Measurements from ENCODE around the gene NLGN2.

Gene NLGN2

DNA sequence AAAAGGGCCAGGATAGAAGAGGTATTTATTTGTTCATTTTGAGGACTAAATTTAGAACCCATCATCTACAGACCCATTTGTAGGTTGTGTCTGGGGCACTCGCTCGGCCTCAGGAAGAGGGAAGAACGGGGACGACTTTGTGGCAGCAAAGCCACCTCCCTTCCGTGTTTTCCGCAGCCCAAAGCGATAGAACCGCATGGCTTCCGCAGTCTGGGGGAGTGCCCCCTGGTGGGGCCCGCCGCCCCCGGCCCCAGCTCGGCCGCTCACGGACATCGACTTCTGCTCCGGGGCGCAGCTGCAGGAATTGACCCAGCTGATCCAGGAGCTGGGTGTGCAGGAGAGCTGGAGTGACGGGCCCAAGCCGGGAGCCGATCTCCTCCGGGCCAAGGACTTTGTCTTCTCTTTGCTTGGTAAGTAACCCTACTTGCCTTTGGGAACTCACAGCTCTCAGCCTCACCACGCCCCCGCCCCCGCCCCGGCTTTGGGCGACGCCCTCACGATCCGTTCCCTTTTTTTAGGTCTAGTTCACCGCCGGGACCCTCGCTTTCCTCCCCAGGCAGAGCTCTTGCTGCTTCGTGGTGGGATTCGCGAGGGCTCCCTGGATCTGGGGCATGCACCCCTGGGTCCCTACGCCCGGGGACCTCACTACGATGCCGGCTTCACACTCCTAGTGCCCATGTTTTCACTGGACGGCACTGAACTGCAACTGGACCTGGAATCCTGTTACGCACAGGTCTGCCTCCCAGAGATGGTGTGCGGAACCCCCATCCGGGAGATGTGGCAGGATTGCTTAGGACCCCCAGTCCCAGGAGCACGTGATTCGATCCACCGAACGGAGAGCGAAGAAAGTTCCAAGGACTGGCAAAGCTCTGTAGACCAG, 28.3 kb downstream of the NLGN2 start:
- in situ Hi-C loops (cut with HindIII; ENCODE audit: low sequenced_read_pairs), result no loop called here

DNA sequence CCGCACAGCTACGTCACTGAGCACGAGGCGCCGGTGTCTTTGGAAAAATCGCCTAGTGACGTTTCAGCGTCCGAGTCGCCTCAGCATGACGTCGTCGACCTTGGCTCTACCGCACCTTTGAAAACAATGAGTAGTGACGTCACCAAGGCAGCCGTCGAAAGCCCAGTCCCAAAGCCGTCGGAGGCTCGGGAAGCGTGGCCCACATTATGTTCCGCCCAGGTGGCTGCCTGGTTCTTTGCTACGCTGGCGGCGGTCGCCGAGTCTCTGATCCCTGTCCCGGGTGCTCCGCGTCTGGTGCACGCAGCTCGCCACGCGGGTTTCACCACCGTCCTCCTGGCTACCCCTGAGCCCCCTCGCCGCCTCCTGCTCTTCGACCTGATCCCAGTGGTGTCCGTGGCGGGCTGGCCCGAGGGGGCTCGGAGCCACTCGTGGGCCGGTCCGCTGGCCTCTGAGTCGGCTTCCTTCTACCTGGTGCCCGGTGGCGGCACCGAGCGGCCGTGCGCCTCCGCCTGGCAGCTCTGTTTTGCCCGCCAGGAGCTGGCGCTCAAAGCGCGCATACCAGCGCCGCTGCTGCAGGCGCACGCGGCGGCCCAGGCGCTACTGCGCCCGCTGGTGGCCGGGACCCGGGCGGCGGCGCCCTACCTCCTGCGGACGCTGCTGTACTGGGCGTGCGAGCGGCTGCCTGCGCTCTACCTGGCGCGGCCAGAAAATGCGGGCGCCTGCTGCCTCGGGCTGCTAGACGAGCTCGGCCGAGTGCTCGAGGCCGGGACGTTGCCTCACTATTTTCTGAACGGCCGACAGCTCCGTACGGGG, 29.1 kb downstream of the NLGN2 start:
- in situ Hi-C loops (cut with HindIII; ENCODE audit: low sequenced_read_pairs), result no loop called here

DNA sequence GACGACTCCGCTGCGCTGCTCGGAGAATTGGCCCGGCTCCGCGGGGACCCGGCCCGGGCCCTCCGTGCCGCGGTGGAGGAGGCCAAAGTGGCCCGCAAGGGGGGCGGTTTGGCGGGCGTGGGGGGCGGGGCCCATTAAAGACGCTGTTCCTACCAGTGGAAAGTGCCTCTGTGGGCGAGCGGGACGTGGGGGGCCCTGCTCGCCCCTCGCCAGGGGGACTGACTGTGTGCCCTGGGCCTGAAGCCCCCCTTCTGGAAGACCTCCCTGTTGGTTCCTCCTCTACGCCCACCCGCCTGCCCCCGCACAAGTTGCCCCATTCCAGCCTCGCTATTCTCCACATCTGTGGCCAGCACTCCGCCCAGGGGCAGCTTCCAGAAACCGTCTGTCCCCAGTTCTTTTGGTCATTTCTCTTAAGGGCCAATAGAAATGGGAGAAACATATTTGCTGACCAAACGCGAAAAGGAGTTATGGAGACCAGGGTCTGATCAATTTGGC, 29.8 kb downstream of the NLGN2 start:
- in situ Hi-C loops (cut with HindIII; ENCODE audit: low sequenced_read_pairs), result no loop called here

DNA sequence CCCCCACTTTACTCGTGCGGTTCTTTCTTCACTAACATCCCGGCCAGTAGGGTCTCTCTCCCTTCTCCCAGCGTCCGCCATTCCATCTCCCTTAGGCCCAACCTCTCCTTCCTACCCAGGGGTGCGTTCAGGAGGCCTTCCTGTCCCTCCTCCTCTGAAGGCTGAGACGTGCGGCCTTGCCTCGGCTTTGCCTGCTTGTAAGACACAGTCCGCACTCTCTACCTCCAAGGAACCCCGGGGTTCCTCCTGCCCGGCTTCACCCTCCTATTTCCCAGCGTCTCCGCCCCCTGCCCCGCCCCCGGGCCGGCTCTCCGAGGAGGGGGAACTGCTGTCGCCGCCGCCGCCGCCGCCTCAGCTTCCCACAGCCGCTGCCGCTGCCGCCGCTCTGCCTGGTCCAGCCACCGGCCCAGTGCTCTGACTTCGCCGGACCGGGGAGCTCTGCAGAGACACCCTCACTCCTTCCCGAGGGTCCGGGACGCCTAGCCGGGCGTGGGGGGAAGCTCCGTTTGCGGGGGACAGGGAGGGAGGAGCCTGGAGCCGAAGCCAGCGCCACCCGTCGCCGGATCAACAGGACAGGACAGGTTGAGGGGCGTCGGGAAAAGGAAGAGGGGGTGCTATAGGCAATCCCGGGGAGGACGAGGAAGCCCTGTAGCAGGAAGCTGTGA, 30.4 kb downstream of the NLGN2 start:
- in situ Hi-C loops (cut with HindIII; ENCODE audit: low sequenced_read_pairs), result no loop called here

DNA sequence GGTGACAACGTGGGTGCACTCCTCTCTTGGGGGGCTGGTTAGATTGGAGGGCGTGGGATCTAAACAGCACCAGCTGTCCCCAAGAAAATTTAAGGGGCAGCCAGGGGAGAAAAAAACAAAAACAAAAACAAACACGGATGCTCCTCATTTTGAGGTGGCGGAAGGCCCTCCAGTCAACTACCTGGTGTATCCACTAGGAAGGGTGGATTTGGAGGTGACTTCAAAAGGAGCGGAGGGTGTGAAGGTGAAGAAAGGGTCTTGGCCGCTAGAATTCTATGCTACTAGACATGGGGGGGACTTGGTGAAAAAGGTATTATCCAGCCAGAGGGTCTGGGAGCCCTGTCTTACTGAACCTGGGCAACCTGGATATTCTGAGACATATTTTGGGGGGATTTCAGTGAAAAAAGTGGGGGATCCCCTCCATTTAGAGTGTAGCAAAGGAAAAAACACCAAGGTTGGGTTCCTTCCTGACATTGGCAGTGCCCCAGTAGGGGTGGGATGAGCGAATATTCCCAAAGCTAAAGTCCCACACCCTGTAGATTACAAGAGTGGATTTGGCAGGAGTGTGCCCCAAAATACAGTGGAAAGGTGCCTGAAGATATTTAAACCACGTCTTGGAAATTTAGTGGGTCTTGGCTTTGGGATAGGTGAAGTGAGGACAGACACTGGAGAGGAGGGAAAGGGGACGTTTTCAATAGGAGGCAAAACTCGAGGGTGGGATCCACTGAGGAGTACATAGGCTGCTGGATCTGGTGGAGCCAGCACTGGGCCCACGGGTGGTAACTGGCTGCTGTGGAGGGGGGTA, 31.2 kb downstream of the NLGN2 start:
- in situ Hi-C loops (cut with HindIII; ENCODE audit: low sequenced_read_pairs), result no loop called here

DNA sequence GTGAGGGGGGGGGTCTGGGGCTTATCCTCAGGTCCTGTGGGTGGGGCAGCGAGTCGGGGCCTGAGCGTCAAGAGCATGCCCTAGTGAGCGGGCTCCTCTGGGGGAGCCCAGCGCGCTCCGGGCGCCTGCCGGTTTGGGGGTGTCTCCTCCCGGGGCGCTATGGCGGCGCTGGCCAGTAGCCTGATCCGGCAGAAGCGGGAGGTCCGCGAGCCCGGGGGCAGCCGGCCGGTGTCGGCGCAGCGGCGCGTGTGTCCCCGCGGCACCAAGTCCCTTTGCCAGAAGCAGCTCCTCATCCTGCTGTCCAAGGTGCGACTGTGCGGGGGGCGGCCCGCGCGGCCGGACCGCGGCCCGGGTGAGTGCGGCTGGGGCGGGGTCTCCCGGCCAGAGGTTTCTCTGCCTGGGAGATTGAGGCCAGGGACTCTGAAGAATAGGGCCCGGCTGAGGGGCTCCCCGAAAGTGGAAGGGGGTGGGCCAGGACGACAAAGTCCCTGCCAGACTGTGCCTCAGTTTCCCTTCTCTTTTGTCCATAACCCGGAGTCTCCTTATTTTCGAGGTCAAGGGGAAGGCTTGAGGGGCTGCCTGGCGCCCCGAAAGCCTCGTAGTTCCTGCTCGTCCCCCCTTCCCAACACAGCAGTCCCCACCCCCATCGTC, 31.9 kb downstream of the NLGN2 start, which contains the start of gene FGF11:
Gene FGF11 (plus strand): TSS at position 51 of the 651 bp plus-strand sequence. CDS start 109 bp downstream, at position 160.
- in situ Hi-C loops (cut with HindIII; ENCODE audit: low sequenced_read_pairs), result no loop called here

DNA sequence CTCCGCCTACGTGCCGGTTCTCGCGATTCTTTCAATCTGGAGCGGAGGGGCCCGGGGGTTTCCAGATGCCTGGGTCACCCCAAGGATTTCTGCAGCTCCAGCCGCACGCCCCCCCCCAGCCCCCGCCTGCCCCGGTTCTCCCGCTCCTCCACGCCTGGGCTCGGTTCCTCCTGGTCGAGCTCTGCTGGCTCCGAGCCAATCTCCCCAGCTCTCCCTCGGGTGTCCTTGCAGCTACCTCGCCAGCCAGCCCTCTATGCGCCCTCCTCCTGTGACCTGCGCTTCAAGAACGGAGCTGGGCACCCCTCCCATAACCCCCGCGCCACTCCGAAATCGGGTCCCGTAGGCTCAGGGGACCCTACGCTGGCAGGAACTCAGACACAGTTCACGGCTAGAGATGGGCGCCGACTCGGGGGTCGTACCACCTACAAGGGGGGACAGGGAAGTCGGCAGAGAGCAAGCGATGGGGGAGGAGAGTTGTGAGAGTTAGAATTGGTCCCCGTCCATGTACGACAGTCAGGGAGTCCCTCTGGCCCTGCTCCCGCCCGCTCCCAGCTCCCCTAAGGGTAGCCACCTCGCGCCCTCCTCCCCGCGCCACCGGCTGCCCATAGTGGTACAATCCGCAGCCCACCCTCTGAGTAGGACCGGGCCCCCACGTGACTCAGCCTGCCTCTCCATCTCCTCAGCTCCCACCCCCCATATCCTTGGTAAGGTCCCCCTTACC, 32.6 kb downstream of the NLGN2 start:
- in situ Hi-C loops (cut with HindIII; ENCODE audit: low sequenced_read_pairs), result no loop called here

DNA sequence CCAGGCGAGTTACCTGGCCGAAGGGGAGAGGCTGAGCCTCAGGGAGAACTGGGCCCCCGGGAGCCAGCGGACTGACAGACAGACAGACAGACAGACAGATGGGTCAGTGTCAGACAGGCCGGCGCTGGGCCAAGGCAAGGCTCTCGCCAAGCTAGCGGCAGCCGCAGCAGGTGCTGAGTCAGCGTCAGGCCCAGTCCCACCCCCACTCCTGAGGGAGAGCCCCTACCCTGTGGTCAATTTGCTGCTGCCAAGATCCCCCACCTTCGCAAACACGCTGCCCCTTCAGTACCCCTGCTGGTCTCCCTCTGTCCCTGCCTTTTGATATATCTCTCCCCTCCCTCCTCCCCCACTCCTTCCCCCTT, 33.2 kb downstream of the NLGN2 start:
- in situ Hi-C loops (cut with HindIII; ENCODE audit: low sequenced_read_pairs), result no loop called here

DNA sequence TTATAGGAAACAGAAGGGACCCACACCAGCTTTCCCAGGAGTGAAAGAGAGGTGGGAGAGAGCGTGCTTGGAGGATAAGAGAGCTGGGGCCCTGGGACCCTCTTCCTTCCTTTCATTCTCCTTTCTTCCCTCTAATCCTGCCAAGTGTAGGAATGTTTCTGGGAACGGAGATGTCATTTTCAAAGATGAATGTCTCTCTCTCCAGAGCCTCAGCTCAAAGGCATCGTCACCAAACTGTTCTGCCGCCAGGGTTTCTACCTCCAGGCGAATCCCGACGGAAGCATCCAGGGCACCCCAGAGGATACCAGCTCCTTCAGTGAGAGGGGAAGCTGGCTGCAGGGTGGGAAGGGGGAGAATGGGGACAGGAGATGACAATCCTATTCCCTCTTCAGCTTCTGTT, 33.6 kb downstream of the NLGN2 start:
- in situ Hi-C loops (cut with HindIII; ENCODE audit: low sequenced_read_pairs), result no loop called here

DNA sequence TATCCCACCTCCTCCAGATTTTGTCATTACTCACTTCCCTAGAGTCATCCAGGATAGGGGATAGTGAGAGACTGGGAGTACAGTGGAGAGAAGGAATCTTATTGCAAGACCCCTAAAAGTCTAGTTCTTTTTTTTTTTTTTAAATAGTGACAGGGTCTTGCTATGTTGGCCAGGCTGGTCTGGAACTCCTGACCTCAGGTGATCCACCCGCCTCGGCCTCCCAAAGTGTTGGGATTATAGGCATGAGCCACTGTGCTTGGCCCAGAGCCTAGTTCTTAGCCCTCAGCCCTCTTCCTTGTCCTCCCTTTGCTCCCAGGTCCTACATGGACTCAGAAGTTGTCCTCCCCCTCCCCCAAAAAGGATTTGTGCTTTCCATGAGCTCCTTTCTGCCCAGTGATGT, 34.5 kb downstream of the NLGN2 start:
- in situ Hi-C loops (cut with HindIII; ENCODE audit: low sequenced_read_pairs), result no loop called here

DNA sequence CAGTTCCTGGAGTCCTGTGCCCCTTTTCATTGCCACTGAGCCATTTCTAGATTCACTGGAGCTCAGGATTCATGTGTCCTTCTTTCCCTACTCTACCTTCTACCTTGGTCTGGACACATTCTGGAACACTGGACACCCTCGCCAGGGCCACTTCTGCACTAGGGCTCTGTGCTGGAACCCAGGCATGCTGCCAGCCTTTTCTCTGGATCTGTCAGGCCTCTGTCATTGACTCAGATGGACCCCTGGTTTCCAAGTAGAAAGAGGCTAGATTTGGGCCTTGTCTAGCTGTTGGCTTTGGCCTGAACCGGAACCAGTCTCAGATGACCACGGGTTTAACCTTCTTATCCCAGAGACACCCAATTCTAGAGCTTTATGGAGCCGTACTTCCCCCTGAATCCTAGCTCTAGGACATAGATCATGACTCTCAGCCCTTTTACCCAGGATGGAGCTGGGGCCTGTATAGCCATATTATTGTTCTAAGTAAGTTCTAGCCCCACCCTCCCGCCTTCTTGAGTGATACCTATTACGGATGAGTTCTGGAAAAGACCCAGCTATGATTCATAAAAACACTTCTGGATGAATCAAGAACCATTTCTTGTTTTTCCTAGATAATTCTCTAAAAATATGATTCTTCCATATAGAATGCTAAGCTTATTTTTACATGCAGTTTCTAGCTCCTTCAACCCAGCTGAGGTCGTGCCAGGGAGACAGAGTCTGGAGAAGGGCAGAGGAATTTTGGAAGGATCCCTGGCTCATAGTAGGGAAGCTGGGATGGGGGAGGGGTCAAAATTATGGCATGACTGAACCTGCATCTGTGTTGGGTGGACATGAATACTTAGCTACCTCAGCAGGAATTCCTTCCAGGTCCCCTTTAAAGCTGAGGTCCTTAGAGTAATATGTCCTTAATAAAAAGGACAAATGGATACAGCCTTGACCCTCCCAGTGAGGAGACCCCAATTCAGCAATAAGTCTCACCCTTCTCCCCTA, 36.1 kb downstream of the NLGN2 start:
- in situ Hi-C loops (cut with HindIII; ENCODE audit: low sequenced_read_pairs), result no loop called here

DNA sequence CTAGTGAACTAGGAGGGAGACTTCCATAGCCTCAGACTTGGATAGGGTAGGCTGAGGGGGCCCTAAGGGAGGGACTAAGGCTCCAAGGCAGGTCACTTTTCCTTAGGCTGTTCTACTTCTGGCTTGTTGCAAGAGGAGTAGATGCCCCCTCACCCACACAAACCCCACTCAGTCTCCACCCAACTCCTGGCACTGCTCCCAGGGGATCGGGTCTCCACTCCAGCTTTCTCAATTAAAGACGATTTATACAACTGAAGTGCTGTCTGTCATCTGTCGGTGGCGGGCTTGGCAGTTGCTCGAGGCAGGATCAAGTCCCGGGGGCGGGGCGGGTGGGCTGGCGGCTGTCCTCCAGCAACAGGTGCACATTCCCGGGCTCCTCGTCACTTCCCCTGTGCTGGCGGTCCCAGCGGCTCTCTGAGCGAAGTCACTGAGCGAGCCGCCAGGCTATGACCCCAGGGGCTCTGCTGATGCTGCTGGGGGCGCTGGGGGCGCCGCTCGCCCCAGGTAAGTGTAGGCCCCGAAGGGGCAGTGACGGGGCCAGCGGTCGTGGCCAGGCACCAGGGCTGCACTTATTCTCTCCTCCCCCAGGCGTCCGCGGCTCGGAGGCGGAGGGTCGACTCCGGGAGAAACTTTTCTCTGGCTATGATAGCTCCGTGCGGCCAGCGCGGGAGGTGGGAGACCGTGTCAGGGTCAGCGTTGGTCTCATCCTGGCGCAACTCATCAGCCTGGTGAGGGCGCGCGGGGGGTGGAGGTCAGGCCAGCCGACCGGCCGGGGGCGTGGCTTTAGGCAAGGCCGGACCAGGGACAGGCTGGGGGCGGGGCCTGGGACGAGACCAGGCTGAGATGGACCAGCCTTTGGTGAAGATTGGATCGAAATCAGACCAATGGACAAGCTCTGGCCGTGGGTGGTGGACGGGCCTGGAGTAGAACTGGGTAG, 37.3 kb downstream of the NLGN2 start, which contains the start of gene CHRNB1:
Gene CHRNB1 (plus strand): TSS at position 380 of the 937 bp plus-strand sequence. CDS start 67 bp downstream, at position 447.
- in situ Hi-C loops (cut with HindIII; ENCODE audit: low sequenced_read_pairs), result no loop called here

DNA sequence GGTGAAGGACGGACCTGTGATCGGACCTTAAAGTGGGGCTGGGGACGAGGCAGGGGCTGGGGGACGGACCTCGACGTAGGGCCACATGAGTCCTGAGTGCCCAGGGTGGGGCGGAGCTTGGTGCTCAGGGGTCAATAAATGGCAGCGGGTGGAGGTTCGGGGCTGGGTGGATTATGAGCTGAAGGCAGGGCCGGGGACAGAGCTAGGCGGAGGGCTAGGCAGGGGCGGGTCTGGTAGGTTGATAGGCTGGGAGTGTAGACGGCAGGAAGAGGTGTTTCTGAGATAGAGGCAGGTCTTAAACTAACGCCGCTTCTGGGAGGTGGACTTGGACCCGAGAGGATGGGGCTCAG, 37.9 kb downstream of the NLGN2 start:
- in situ Hi-C loops (cut with HindIII; ENCODE audit: low sequenced_read_pairs), result no loop called here

DNA sequence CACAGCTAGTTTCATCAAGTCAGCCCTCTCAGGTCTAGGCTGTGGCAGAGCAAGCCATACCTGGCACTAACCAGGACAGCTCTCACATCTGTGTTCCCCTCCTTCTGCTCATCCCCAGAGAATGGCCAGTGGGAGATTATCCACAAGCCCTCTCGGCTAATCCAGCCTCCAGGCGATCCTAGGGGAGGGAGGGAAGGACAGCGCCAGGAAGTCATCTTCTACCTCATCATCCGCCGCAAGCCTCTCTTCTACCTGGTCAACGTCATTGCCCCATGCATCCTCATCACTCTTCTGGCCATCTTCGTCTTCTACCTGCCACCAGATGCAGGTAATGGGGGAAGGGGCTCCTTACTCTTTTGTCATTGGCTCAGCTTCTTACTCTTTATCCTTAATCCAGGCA, 40.8 kb downstream of the NLGN2 start:
- in situ Hi-C loops (cut with HindIII; ENCODE audit: low sequenced_read_pairs), result no loop called here

DNA sequence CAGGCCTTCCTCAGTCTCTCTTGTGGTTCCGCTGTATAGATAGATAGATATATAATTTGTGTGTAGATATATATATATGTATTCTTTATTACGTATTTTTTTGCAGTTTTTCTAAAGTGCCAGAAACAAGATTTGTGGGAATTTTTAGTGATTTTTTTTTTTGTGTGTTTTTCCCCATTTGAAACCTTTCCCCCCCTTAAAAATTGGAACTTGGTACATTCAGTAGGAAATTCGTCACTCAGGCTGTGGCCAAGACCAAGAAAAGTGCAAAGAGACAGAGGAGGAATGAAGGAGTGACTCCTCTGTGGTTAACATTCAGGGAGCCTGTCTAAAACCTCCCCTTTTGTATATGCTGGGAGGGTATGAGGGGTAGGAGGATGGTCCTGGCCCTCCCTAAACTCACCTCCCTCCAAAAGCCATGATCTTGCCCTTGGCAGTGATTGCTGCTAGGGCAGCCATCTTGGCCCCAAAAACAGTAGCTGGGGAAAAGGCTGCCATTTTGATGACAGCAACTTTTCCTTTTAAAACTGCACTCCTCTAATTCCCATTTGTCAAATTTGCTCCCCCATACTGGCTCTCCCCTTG, 52.4 kb downstream of the NLGN2 start:
- in situ Hi-C loops (cut with HindIII; ENCODE audit: low sequenced_read_pairs), result no loop called here

DNA sequence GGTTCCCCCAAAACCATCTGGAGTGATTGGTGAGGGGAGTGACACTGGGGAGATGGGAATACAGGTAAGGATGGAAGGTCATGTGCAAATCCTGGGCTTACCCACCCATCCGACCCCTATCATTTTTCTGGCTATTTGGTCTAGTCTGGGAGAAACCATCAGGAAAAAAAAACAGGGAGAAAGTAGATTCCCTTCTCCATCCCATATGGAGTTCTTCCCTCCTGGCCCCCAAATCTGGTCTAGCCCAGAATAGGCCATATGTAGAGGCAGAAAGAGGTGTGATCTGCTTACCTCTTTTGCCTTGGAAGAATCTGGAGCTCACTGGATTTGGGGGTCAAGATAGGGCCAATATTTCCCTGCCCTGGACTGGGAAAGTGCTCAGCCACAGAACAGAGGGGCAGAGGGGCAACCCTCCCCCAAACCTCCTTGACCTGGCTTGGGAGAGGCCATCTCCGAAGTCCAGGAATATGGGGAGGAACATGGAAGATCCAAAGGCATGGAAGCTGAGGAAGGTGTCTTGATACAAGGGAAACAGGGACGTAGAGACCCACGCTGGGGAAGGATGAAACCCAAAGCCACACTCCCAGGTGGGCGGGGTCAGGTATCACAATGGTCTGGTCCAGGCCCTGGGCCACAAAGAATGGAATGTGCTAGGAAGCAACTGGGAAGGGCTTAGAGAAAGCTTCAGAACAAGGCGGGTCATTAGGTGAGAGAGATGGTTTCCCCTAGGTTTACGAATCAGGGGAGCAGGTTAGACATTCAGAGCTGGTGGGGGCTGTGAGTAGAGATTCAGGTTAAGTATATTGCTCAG, 53.4 kb downstream of the NLGN2 start:
- in situ Hi-C loops (cut with HindIII; ENCODE audit: low sequenced_read_pairs), result no loop called here

Measured in DLD1 (cell line).